AG04450 (cell line): ENCODE data around the gene DHX29. TPM values are rescaled to one million over a fixed set of nuclear protein-coding genes. Genes with fewer than 3 reads are reported as not detected.

Experiments used
- CTCF ChIA-PET: fragments of 300-600, 350-600 bp; formaldehyde crosslinking; extraction: SDS; loops from one replicate; lab custom pipeline; 2022; ENCODE audit warnings: antibody characterized with exemption, inconsistent platforms; lab: Charles Lee
- POLR2A ChIA-PET: fragments of 350-600 bp; formaldehyde crosslinking; extraction: SDS; loops from one replicate; lab custom pipeline; 2021; ENCODE audit warnings: antibody characterized with exemption, inconsistent platforms; lab: Yijun Ruan, JAX
- DNase-seq: peaks from one replicate; pipeline ENCODE4 v3.0.0-alpha.2; 2011; ENCODE audit warnings: low read depth, low spot score
- H3K27ac ChIP-seq: one replicate; pipeline ENCODE4 v1.5.1; 2012; ENCODE audit warnings: low read depth, low read length, control low read depth
- H3K27me3 ChIP-seq: one replicate; pipeline ENCODE4 v1.6.0; 2012; ENCODE audit warnings: low read length; ENCODE audit not compliant: control insufficient read depth, insufficient read depth
- H3K4me3 ChIP-seq: 2 replicates; pipeline ENCODE4 v1.5.1; 2011; ENCODE audit warnings: mild to moderate bottlenecking, low read depth, low read length, control low read depth
- H3K9me3 ChIP-seq: 2 replicates; pipeline ENCODE4 v1.5.1; 2012; ENCODE audit warnings: low read length; ENCODE audit not compliant: control insufficient read depth, insufficient read depth
- polyA plus RNA-seq: library from polyadenylated mRNA; depleted of rRNA; stranded (reverse); fragments of >200 nt; gene quantifications from 2 replicates; pipeline ENCODE4 v1.2.3, GENCODE V29; 2011
- TF ChIP-seq, protein P1 (sequence below): IDR thresholded peaks from 2 replicates; pipeline ENCODE4 v1.5.1; 2011; ENCODE audit warnings: low read depth, low read length, control low read depth, inconsistent platforms

The DHX29 gene
- polyA plus RNA-seq, 1 experiment: 10.8 TPM

DNA sequence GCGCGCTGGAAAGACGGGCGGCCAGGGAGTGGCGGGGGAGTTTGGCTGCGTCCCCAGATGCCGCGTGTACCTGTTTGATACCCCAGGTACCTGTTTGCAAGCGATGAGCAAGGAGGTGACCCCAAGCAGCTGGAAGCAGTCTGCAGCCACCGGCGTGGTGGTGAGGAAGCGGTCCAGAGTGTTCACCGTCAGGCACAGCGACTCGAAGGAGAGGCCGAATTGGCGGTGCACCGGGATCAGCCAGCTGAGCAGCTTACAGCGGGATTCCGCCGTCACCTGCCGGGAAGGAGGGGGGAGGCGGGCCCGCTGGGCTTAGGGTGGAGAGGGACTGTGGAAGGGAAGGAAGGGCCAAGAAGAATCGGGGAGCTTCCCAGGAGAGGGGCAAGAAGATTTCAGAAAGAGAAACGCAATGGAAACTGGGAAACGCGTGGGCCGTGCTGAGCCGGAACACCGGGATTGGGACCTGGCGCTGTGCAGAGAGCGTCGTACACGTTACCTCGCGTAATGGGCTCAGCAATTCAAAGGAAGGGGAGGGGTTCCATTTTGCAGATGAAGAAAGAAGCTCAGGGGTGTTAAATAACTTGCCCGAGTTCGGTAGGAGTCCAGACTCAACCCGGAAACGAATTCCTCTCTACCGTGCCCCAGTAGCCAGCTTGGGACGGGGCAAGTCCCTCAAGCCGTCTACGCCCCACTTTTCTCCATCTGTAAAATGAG lies 75.1 kb downstream of the DHX29 start:
- H3K27ac ChIP-seq: no peak overlapping the region
- peak overlapping the region; percentile 52 for H3K4me3 ChIP-seq
- ChIA-PET POLR2A (no interaction called here), CTCF (no interaction called here)
- peaks cover 84% of the 10 kb centered on the region for H3K27me3 ChIP-seq
- TF ChIP-seq, protein P1, sequence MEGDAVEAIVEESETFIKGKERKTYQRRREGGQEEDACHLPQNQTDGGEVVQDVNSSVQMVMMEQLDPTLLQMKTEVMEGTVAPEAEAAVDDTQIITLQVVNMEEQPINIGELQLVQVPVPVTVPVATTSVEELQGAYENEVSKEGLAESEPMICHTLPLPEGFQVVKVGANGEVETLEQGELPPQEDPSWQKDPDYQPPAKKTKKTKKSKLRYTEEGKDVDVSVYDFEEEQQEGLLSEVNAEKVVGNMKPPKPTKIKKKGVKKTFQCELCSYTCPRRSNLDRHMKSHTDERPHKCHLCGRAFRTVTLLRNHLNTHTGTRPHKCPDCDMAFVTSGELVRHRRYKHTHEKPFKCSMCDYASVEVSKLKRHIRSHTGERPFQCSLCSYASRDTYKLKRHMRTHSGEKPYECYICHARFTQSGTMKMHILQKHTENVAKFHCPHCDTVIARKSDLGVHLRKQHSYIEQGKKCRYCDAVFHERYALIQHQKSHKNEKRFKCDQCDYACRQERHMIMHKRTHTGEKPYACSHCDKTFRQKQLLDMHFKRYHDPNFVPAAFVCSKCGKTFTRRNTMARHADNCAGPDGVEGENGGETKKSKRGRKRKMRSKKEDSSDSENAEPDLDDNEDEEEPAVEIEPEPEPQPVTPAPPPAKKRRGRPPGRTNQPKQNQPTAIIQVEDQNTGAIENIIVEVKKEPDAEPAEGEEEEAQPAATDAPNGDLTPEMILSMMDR: no peak
- no peak for DNase-seq
- H3K9me3 ChIP-seq: no peaks in the 10 kb centered on the region; the same call in 1 of the 2 replicates

DNA sequence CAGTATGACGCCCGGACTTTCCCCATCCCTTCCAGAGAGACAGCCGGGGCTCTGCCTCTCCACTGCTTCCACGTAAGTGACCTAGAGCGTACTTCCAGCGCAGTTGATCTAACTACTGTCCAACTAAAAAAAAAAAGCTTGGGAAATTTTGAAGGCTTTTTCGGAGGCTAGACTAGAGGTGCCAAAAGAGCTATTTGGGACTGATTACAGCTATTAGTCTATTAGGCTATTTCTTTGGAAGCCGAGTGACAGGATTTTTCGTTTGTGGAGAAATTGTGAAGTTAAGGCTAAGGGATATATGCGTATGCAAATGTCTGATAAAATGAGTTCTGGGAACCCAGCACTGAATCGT lies 75.6 kb downstream of the DHX29 start:
- Histone ChIP-seq H3K9me3 (no peaks in the 10 kb centered on the region; the same call in 1 of the 2 replicates), H3K27me3 (peaks cover 83% of the 10 kb centered on the region), H3K4me3 (no peak overlapping the region), H3K27ac (no peak overlapping the region)
- ChIA-PET POLR2A (no interaction called here), CTCF (no interaction called here)
- TF ChIP-seq, protein P1: no peak
- DNase-seq: no peak

DNA sequence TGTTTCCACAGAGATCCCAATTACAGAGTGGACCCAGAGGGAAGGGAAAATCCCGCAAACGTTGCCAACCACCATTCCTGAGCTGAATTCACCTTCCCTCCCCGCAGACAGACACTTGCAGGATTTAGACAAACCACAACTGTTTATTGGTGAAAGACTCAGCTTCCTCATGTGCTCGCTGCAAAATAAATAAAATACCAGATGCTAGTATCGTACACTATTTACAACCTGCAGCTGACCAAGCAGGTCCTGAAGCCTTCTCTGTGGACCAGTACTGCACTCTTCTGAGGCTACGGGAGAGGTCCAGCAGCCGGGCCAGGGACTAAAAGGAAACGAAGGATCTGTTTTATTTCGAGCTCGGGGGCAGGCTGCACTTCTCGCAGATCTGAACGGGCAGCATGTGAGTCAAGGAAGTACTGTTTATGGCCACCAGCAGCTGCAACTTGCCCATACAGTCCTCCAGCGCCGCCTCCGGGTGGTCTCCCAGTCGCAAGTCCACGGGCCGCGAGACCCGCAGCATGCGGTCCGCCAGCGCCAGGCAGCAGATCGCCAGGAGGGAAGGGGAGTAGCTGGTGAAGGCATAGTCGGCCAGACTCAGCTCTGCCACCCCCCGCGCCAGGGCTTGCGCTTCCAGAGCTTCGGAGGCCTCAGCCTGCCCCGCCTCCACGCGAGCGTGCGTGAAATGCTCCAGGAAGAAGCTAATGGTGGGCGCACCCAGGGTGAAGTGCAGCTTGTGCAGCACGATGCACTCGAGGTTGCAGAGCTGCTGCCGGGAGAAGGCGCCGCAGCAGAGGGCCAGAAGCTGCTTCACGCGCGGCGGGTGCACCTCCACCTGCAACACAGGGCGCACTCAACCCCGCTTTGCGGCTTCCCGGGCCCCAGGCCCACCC lies 76.2 kb downstream of the DHX29 start:
- ChIA-PET CTCF (no interaction called here), POLR2A (no interaction called here)
- no peak for DNase-seq
- no peak overlapping the region for H3K27ac ChIP-seq
- 0 out of 2 replicates have a peak overlapping the region, but pooled peaks have one; percentile 1 for H3K4me3 ChIP-seq
- no peaks in the 10 kb centered on the region; the same call in 1 of the 2 replicates for H3K9me3 ChIP-seq
- TF ChIP-seq, protein P1: no peak
- H3K27me3 ChIP-seq: peaks cover 86% of the 10 kb centered on the region

DNA sequence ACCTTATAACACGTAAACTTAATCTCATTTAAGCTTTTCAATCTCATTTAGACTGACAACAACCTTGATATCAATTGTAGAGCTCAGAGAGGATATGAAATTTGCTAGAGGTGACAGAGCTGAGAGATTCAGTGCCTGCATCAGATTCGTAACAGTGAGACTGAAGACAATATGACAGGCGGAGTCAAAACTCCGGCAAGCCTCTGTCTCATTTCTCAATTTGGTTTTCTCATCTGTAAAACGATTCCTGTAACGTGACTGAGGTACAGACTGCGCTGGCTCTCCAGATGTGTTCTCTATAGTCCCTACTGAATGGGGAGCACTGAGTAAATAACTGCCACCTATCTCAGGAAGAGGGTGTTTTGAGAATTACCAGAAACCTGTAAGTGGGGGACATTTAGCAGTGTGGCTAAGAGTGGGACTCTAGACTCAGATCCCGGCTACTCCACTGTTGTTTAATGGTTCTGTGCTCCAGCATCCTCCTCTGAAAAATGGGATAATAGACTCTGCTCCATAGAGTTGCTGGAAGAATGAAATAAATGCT lies 77.3 kb downstream of the DHX29 start:
- no peak for DNase-seq
- H3K9me3 ChIP-seq: no peaks in the 10 kb centered on the region; the same call in 1 of the 2 replicates
- peaks cover 96% of the 10 kb centered on the region for H3K27me3 ChIP-seq
- TF ChIP-seq, protein P1: no peak
- ChIA-PET POLR2A (no interaction called here), CTCF (no interaction called here)
- no peak overlapping the region for H3K4me3 ChIP-seq
- H3K27ac ChIP-seq: no peak overlapping the region
